Heart left ventricle (tissue), 13 donors: Measurements from ENCODE around the gene ACSS3.

Experiments
- POLR2A ChIP-seq, 2 donors: fragments of 450-650 bp; IDR thresholded peaks; one replicate each; pipeline ENCODE4 v1.6.1; 2017; ENCODE audit warnings: antibody characterized with exemption in 2 of 2, mild to moderate bottlenecking in 2 of 2, moderate library complexity in 2 of 2
- TF ChIP-seq, protein P1 (sequence below), 12 donors: fragments of 200-600 bp; sonication (generic) in 4 of 12; IDR thresholded peaks; one replicate each; pipeline versions ENCODE4 v1.5.0 to v1.8.0; 2018 to 2022; ENCODE audit warnings: antibody characterized with exemption in 12 of 12, mild to moderate bottlenecking in 5 of 12
- donor health status: ischemic (EF 13 %, LVEDD 7.1; RV severe dilation, severe dysfunction).
- donor health status: DM: no; HTN: yes; CAD: no.
- donor health status: DM: no; HTN: no; CAD: no.
- donor health status: ischemic (EF 25% LVEDD 6.9; RV normal size, moderate dysfunction).
- donor health status: ischemic (EF 25% LVEDD 5.7; RV mildly dilated, moderate dysfunction).
- donor health status: ischemic (EF 35%, LVEDD 5.7; RV mildly dilated, moderate dysfunction).
- donor health status: nonischemic (EF 11% LVEDD 7.7; RV severe dilation, severe dysfunction).
- donor health status: DM: yes; HTN: yes; CAD: no.
- donor health status: PGD.
- donor health status: ischemic (EF 29% LVEDD 5.4; RV normal size, mild dysfunction).
- donor health status: nonischemic (EF 23%, LVEDD 6.1; RV moderate dilation, normal function).

DNA sequence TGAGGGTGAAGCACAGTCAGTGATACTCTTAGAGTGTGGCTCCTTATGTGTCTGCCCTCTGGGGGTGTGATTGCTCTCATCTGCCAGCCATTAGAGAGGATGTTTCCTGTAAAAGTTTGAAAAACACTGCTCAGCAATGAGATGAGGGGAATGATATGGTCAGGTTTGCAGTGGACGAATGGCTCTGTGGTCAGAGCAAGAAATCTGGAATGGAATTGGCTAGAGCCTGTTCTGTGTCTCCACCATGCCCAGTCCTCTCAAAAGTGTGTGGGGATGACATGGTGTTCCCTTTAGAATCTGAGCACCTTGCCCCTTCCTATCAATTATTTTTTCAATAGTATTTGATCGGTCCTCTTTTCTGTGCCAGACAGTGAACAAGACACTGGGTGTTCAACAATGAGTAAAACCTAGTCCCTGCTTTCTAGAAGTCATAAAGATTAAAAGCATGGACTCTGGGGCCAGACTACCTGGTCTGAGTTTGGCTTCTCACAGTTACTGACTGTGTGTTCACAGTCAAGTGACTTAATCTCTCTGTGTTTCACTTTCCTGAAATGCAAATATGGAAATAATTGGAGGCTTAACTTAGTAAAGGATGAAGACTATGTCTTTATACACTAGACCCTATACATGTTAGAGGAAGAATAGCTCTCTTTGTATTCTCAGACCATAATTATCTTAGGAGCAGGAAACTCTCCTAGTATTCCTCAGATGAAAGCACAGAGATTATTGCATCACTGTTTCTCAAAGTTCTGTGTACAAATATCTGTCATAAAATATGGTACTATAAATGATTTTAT lies 1.6 kb downstream of the ACSS3 start:
- TF ChIP-seq, protein P1, sequence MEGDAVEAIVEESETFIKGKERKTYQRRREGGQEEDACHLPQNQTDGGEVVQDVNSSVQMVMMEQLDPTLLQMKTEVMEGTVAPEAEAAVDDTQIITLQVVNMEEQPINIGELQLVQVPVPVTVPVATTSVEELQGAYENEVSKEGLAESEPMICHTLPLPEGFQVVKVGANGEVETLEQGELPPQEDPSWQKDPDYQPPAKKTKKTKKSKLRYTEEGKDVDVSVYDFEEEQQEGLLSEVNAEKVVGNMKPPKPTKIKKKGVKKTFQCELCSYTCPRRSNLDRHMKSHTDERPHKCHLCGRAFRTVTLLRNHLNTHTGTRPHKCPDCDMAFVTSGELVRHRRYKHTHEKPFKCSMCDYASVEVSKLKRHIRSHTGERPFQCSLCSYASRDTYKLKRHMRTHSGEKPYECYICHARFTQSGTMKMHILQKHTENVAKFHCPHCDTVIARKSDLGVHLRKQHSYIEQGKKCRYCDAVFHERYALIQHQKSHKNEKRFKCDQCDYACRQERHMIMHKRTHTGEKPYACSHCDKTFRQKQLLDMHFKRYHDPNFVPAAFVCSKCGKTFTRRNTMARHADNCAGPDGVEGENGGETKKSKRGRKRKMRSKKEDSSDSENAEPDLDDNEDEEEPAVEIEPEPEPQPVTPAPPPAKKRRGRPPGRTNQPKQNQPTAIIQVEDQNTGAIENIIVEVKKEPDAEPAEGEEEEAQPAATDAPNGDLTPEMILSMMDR (IDR thresholded peaks at IDR 0.05): no peak
- no peak for TF ChIP-seq POLR2A (IDR thresholded peaks at IDR 0.05)
